HEK293T (cell line): ENCODE results near the gene PSEN1.
A peak's percentile ranks its signal among the peaks of the same experiment; 100 is the strongest.

ENCODE experiments used
- CTCF ChIA-PET: fragments of 350-600 bp; formaldehyde crosslinking; extraction: SDS; loops from one replicate; lab custom pipeline; 2021; ENCODE audit warnings: antibody characterized with exemption, inconsistent platforms; lab: Yijun Ruan, JAX
- POLR2A ChIA-PET: fragments of 350-600 bp; formaldehyde crosslinking; extraction: SDS; loops from one replicate; lab custom pipeline; 2020; ENCODE audit warnings: antibody characterized with exemption, inconsistent platforms; lab: Yijun Ruan, JAX
- DNase-seq: peaks from one replicate; pipeline ENCODE4 v3.0.0; 2012; ENCODE audit warnings: mixed read lengths; ENCODE audit errors: extremely low spot score
- ARNT ChIP-seq: fragments of 450-650 bp; IDR thresholded peaks from 2 replicates; pipeline ENCODE4 v1.6.1; 2017; ENCODE audit warnings: mild to moderate bottlenecking
- BHLHE40 ChIP-seq: fragments of 450-650 bp; IDR thresholded peaks from 2 replicates; pipeline ENCODE4 v1.6.1; 2016; ENCODE audit warnings: mild to moderate bottlenecking, moderate library complexity, borderline replicate concordance
- CTBP1 ChIP-seq: fragments of 450-650 bp; IDR thresholded peaks from 2 replicates; pipeline ENCODE4 v1.6.1; 2016; ENCODE audit warnings: borderline replicate concordance
- ELF4 ChIP-seq: fragments of 450-650 bp; IDR thresholded peaks from 2 replicates; pipeline ENCODE4 v1.6.1; 2017; ENCODE audit warnings: antibody characterized with exemption
- FOXA1 ChIP-seq: fragments of 450-650 bp; IDR thresholded peaks from 2 replicates; pipeline ENCODE4 v1.6.1; 2016; ENCODE audit warnings: mild to moderate bottlenecking
- FOXK2 ChIP-seq: fragments of 450-650 bp; IDR thresholded peaks from 2 replicates; pipeline ENCODE4 v1.6.1; 2016; ENCODE audit warnings: mild to moderate bottlenecking
- FOXM1 ChIP-seq: fragments of 450-650 bp; IDR thresholded peaks from 2 replicates; pipeline ENCODE4 v1.6.1; 2017; ENCODE audit warnings: mild to moderate bottlenecking, borderline replicate concordance
- HDGF ChIP-seq: fragments of 450-650 bp; IDR thresholded peaks from 2 replicates; pipeline ENCODE4 v1.6.1; 2017; ENCODE audit warnings: antibody characterized with exemption, borderline replicate concordance
- L3MBTL2 ChIP-seq: fragments of 450-650 bp; conservative IDR thresholded peaks from 2 replicates; pipeline ENCODE4 v1.6.1; 2016; ENCODE audit warnings: mild to moderate bottlenecking
- LEF1 ChIP-seq: fragments of 450-650 bp; IDR thresholded peaks from 2 replicates; pipeline ENCODE4 v1.6.1; 2017; ENCODE audit warnings: mild to moderate bottlenecking, borderline replicate concordance
- NFRKB ChIP-seq: fragments of 450-650 bp; IDR thresholded peaks from 2 replicates; pipeline ENCODE4 v1.6.1; 2016; ENCODE audit warnings: mild to moderate bottlenecking, moderate library complexity
- PKNOX1 ChIP-seq: fragments of 450-650 bp; IDR thresholded peaks from 2 replicates; pipeline ENCODE4 v1.6.1; 2016
- SP1 ChIP-seq: fragments of 450-650 bp; IDR thresholded peaks from 2 replicates; pipeline ENCODE4 v1.6.1; 2017
- SUZ12 ChIP-seq: fragments of 450-650 bp; IDR thresholded peaks from 2 replicates; pipeline ENCODE4 v1.6.1; 2016; ENCODE audit warnings: mild to moderate bottlenecking
- TARDBP ChIP-seq: fragments of 450-650 bp; IDR thresholded peaks from 2 replicates; pipeline ENCODE4 v1.6.1; 2016
- ZNF384 ChIP-seq: fragments of 450-650 bp; IDR thresholded peaks from 2 replicates; pipeline ENCODE4 v1.6.1; 2016

Gene PSEN1

GRCh38 chr14:73136387-73137225 is at the start of gene PSEN1:
TSS of gene PSEN1 (plus strand) at chr14:73136507. CDS start at chr14:73148020, 11,513 bp downstream.
- ChIA-PET CTCF (no interaction called here), POLR2A (interaction anchor here (0.8 to 2.7 kb wide), 8 partner anchors 12 to 340 kb away, joined by 3 to 33 read pairs (median 4); partner anchors contain the start of genes DCAF4 and RBM25)
- DNase-seq: peak; percentile 98
- TF ChIP-seq CTBP1: no peak
- TF ChIP-seq L3MBTL2: peak; percentile 67

GRCh38 chr14:73091044-73091443 is 45.3 kb upstream of the PSEN1 start:
- DNase-seq: no peak
- CTCF ChIA-PET: no interaction called here
- POLR2A ChIA-PET: no interaction called here
- TF ChIP-seq SP1: no peak
- no peak for TF ChIP-seq BHLHE40
- no peak for TF ChIP-seq SUZ12
- TF ChIP-seq FOXK2: no peak
- TF ChIP-seq LEF1: no peak
- TF ChIP-seq FOXA1: no peak
- no peak for TF ChIP-seq TARDBP
- TF ChIP-seq CTBP1: no peak
- TF ChIP-seq NFRKB: no peak
- no peak for TF ChIP-seq PKNOX1
- TF ChIP-seq ARNT: no peak
- no peak for TF ChIP-seq ZNF384

GRCh38 chr14:73097421-73097820 is 38.9 kb upstream of the PSEN1 start:
- CTCF ChIA-PET: no interaction called here
- TF ChIP-seq NFRKB (no peak), FOXM1 (no peak), SP1 (no peak), L3MBTL2 (no peak), SUZ12 (no peak), CTBP1 (no peak), HDGF (no peak), TARDBP (no peak), ELF4 (no peak), ZNF384 (no peak), ARNT (no peak), BHLHE40 (no peak), FOXA1 (no peak), PKNOX1 (no peak), LEF1 (no peak)
- no peak for DNase-seq
- POLR2A ChIA-PET: no interaction called here

GRCh38 chr14:73100334-73100733 is 36.0 kb upstream of the PSEN1 start:
- TF ChIP-seq SP1 (no peak), FOXA1 (no peak), LEF1 (no peak), BHLHE40 (no peak), L3MBTL2 (no peak), FOXK2 (no peak), ARNT (no peak), FOXM1 (no peak), TARDBP (no peak), CTBP1 (no peak), SUZ12 (no peak), NFRKB (no peak), HDGF (no peak), PKNOX1 (no peak), ELF4 (no peak), ZNF384 (no peak)
- CTCF ChIA-PET: no interaction called here
- DNase-seq: no peak
- POLR2A ChIA-PET: no interaction called here

GRCh38 chr14:73102806-73103497 is 33.4 kb upstream of the PSEN1 start:
- ChIA-PET CTCF (no interaction called here), POLR2A (no interaction called here)
- no peak for DNase-seq
- TF ChIP-seq LEF1 (no peak), TARDBP (no peak), ZNF384 (no peak), L3MBTL2 (no peak), SP1 (no peak), ELF4 (no peak), CTBP1 (no peak), PKNOX1 (no peak), FOXM1 (no peak), HDGF (no peak), NFRKB (no peak), ARNT (no peak), FOXA1 (no peak), SUZ12 (no peak)
